ENCODE results near the gene SP110.
"Not testable (repeated sequence)": the region's sequence is repeated elsewhere in the genome, so short reads cannot be mapped to it uniquely, and the experiment has no call there.

SP110 gene

DNA sequence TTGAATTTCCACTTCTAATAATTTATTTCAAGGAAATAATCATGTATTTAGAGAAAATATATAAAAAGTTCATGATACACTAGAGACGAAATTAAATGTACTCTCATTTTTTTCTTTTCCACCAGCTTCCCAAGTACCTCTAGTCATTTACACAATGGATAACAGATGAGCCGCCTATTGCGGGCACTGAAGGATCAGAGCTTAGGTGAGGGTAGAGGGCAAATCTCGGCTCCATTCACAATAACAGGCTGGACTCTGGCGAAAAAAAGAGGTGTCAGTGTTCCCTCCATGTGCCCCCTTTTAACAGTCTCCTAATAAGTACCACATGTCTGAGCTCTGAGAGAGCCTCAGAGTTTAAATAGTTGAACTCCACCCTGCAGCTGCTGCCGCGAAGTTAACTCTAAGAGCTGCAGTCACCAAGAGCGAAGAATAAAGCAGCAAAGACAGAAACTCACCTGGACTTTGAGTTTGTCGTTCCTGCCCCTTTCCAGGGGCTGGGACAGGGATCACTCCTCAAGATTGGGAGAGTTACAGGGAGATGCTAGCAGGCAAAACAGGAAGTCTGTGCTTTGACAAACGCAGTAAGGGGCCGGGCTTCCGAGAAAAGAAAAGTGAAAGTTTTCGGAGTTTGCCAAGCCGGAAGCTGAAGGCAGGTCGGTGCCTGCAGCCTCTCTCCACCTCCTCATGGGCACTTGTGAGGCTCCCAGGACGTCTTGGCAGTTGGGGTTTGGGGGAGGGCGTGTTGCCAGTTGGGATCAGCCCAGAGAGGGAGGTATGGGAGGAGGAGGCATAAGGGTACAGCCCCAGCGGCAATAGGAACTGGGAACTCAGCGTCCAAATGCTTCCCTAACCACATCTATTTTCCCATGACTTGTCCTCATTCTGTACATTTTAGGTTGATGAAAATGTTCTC lies at the start of gene SP110:
SP110 (minus strand) TSS at position 566 of the 913 bp plus-strand sequence. CDS start 3,057 bp downstream, outside the sequence.
- DNase-seq (ENCODE audit: low spot score): peak; percentile 79

DNA sequence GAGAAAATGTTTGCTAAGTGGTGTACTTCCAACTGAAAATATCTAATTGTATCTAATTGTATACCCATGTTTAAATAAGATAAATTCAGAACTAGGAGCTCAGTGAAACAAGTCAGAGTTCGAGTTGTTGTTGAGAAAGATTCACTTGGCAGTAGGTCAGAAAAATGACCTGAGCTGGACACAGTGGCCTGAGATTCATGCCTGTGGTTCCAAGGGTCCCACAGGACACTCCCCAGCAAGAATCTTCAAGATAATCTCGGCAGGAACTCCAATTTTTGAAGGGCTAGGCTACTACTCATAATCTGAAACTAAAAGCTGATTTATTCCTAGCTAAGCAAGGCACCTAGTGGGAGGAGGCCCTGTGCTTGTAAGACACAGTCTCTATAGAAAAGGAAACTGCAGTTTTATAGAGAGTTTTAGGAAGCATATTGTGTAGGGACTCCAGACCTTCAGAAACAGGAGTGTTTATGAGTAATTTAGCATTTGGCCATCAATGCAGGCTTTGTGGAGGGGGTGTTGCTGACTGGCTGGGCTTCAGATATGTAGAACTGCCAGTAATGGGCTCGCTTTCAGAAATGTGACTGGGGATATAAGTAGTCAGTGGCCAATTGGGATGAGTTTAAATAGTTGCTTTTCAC lies 48.9 kb upstream of the SP110 start:
- no peak for DNase-seq (ENCODE audit: low spot score)

DNA sequence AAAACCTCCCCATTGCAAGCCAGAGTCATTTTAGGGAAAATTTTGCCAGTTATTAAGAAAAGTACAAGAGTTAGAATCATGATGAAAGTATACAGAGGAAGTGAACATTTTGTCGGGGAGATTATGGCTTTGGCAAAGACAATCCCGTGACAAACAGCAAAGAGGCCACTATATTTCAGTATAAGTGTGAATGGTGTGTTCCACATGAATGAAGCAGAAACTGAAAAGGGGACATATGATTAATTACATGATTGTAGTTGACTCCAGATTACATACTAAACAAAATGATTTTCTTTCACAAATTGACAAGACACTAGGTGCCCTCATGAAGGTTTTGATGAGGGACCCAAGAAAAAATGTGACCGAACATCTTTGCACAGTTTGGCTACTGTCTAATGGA lies 47.8 kb upstream of the SP110 start:
- DNase-seq (ENCODE audit: low spot score): no peak

- DNase-seq (ENCODE audit: low spot score): no peak
Observed at GRCh38 chr2:230267059-230267458, 47.3 kb upstream of the SP110 start.

GRCh38 chr2:230266638-230267037 lies 46.9 kb upstream of the SP110 start:
- no peak for DNase-seq (ENCODE audit: low spot score)

GRCh38 chr2:230264945-230265344 lies 45.2 kb upstream of the SP110 start:
- not testable (repeated sequence) for DNase-seq (ENCODE audit: low spot score)

GRCh38 chr2:230262246-230262645 lies 42.5 kb upstream of the SP110 start:
- DNase-seq (ENCODE audit: low spot score): peak; percentile 8

DNA sequence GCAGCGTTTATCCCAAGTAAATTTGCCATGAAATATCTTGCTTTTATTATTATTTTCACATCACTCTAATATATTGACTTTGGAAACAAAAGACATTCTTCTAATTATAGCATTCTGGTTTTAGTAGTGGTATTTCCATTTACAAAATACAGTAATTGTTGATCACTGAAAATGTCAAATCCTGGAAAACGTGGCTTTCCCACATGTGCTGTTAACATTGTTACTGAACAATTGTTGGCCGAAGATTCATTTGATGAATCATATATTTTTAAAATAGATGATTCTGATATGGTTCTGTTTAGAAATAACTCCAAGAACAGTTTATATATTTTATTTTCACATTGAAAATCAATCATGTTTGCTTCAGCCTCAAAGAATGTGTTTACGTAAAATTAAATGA lies 38.7 kb upstream of the SP110 start:
- no peak for DNase-seq (ENCODE audit: low spot score)

- DNase-seq (ENCODE audit: low spot score): no peak
Observed at GRCh38 chr2:230256733-230257332, 37.0 kb upstream of the SP110 start.

- DNase-seq (ENCODE audit: low spot score): peak; percentile 47
Observed at GRCh38 chr2:230254152-230254881, 34.5 kb upstream of the SP110 start.

- DNase-seq (ENCODE audit: low spot score): no peak
Observed at GRCh38 chr2:230250231-230250630, 30.4 kb upstream of the SP110 start.

DNA sequence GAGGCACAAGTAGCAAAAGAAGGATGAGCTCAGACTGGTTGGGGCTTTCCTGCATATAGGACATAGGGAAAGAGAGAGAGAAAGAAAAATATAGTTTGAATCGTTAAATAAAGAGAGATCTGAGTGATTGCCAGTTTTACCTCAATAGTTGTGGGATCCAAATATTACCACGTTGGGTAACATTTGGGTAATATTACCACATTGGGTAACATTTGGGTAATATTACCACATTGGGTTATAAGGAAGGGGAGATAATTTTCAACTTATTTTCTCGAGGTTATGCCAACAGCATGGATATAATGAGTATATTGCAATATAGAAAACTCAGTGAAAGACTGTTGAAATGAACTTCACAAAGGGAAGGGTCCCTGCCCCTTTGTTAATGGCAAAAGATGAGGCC lies 26.4 kb upstream of the SP110 start:
- no peak for DNase-seq (ENCODE audit: low spot score)

GRCh38 chr2:230244211-230244610 lies 24.4 kb upstream of the SP110 start:
- no peak for DNase-seq (ENCODE audit: low spot score)

DNA sequence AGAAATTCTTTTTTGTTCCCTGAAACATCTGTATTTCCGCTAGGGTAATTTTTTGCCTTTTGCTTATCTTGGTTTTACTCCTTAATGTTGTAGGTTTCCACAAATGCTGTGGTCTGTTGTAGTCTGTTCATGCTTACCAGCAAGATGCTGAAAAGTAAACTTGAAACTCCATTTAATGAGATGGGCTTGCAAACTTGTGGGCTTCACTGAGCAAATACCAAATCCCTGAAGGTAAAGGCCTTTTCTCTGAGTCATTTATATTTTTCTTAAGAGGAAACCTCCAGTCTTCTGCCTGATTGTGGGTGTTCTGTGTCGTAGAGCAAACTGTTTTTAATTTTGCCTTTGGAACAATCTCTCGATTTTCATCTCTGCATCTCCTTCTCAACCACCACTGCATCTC lies 15.1 kb upstream of the SP110 start:
- DNase-seq (ENCODE audit: low spot score): no peak

DNA sequence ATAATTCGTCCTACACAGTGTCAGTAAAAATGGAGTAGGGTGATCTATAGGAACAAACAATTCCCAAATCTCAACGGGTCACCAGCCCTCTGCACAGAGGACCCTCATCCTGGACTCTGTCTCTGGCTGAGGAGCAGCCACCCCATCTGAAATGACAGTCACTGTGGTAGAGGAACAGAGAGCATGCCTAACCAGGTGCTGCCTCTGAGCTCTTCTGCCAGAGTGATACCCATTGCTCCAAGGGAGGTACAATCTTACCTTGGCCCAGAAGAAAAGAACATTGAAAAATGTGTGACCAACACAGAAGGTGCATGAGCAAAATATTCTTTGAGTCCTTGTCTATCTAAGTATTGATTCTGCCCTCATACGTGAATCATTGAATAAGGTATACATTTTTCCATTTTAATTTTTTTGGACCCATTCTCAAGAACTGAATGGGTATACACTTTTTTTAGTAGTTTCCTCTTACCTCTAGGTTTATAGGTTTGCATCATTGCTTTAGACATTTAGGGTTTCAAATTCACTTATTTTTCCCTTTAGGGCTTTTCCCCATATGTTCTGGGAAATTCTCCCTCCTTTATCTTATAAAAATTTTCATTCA lies 14.4 kb upstream of the SP110 start:
- no peak for DNase-seq (ENCODE audit: low spot score)

GRCh38 chr2:230231251-230231650 lies 11.5 kb upstream of the SP110 start:
- DNase-seq (ENCODE audit: low spot score): no peak

GRCh38 chr2:230230496-230231200 lies 10.9 kb upstream of the SP110 start:
- no peak for DNase-seq (ENCODE audit: low spot score)

- DNase-seq (ENCODE audit: low spot score): no peak
Observed at GRCh38 chr2:230230087-230230486, 10.3 kb upstream of the SP110 start.

- DNase-seq (ENCODE audit: low spot score): no peak
Observed at GRCh38 chr2:230227216-230227615, 7.4 kb upstream of the SP110 start.

DNA sequence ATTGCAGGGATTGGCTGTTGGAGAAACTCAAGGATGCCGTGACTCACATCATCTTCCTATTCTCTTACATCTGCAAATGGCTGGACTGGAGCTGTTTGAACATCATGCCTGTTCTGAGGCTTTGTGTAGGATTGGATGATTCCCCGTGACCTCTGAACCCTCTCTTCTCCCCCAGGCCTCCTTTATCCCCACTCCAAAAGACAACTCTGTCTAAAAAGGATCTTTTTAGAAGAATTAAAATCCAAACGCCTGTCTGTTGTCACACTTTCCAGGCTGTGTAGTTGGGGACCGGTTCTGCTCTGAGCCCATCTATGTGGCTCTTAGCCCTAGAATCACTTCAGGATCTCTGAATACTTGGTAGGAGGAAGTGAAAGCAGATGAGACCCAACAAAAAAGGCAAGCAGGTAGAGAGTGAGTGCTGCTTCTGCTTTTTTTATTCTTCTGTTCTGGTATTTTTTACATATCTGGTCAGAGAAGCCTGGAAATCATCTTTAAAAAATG lies 6.3 kb upstream of the SP110 start:
- peak; percentile 21 for DNase-seq (ENCODE audit: low spot score)

DNA sequence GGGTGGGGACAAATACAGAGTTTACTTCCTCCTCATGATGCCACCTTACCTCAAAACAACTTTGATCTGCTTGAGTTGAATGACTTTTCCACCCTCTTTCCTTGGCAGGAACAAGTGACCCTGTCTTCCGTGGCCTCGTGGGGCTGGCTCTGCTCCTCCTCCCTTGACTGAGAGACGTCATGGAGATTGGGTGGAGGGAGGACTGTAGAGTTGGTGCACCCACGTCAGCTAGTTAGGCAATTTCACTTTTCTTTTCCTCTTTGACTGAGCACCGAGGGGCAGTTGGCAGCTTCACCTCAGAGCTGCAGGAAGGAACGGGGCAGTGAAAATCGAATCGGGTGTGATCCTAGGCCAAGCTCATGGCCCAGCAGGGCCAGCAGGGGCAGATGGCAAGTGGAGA lies 5.7 kb upstream of the SP110 start, which contains the start of gene SP140:
SP140 (plus strand) TSS at position 251 of the 400 bp plus-strand sequence; CDS start at position 360, 109 bp downstream.
- peak; percentile 81 for DNase-seq (ENCODE audit: low spot score)

All from CD4-positive, alpha-beta T cell treated with Interleukin-6 at 100 ng/mL for 8 hours (primary cell).